Activated gamma-delta T cell treated with anti-CD3 and anti-CD28 coated beads, Interleukin-2, amount 50 U/mL, for 16 hours (primary cell): Measurements from ENCODE around the gene GFPT1.
"Not testable (repeated sequence)": the region's sequence is repeated elsewhere in the genome, so short reads cannot be mapped to it uniquely, and the experiment has no call there.

Source experiments
- DNase-seq: peaks from one replicate; pipeline ENCODE4 v3.0.0-alpha.2; 2020; ENCODE audit warnings: low read depth

The GFPT1 gene

DNA sequence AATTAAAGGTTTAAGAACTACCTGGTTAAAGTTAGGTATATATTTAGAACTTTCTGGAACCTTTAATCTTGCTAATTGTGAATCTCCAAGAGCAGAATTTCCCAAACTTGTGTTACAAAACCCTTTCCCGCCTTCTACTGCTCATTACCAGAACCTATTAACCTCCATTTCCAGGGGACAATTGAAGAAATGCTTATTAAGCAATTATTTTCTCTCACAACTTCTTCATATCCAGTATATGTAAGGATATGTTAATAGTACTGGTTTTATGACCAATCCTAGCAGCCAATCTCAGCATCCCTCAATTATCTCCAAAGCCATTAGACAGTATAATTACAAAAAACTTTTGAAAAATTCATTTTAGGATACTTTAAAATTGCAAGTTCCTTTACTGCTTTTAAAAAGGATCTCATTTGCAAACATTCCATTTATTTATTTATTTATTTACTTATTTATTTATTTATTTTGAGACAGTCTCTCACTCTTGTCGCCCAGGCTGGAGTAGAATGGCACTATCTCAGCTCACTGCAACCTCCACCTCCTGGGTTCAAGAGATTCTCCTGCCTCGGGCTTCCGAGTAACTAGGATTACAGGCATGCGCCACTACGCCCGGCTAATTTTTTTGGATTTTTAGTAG is 3.7 kb downstream of the GFPT1 start:
- no peak for DNase-seq

DNA sequence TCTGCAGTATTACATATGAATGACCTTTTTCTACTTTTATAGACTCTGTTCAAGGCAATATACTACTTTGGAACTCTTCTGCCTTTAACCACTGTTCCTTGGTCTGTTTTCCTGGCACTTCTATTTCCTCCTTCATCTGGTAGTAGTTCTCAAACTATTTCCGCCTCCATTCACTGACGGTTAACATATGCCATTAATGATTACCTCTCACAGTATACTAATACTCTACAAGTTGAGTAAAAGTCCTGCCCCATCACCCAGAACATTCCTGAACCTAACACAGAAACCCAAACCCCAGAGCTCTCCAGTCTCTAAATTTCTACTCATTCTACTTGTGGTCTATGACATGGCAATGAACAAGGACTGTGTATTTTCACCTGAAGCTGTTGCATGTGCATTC is 4.5 kb downstream of the GFPT1 start:
- no peak for DNase-seq

DNA sequence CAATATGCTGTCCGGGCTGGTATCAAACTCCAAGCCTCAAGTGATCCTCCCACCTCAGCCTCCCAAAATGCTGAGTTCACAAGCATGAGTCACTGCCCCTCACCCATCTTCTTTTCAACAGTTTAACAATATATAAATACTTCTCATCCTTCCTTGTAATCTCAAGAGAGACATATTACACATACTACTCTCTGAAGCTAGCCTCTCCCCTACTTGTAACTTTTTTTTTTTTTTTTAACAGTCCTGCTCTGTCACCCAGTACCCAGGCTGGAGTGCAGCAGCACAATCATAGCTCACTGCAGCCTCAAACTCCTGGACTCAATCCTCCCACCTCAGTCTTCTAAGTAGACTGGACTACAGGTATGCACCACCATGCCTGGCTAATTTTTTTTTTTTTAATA is 5.7 kb downstream of the GFPT1 start:
- DNase-seq, result no peak

DNA sequence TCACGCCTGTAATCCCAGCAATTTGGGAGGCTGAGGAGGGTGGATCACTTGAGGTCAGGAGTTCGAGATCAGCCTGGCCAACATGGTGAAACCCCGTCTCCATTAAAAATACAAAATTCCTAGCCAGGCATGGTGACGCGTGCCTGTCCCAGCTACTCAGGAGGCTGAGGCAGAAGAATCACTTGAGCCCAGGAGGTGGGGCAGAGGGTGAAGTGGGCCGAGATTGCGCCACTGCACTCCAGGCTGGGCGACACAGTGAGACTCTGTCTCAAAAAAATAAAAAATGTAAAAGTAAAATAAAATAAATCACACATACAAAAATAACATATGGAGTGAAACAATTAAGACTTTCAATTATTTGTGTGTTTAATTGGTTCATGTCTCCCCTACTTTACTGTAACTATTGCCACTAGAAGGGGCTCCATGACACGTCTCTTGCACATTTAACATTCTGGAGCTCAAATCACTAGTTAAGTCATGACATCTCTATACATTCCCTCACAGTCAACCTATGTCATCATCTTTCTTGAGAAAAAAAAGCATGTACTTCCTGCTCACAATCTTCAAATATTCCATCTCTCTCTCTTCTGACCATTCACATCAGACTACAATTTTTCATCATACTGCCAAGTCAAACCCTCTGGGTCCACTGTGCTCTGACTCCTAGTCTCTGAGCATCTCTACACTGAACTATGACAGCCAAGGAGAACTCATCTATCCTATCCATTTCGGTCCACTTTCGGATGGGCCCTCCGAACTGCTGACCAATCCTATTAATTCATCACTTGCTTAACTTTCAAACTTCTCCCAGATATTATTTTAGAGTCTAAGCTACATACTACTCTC is 6.7 kb downstream of the GFPT1 start:
- no peak for DNase-seq

DNA sequence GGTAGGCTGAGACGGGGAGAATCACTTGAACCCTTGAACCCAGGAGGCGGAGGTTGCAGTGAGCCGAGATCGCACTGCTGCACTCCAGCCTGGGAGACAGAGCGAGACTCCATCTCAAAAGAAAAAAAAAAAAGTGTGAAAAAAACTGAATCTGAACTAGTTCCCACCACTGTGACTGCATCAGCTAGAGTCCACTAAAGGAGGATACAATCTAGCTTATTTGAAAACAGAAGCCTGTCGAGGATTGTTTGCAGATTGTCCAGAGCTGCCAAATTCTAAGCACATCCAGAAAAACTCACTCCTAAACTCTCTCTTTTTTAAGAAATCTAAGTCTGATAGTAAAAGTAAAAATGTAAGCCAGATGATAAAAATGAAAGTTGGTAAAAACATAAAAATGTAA is 10.6 kb downstream of the GFPT1 start:
- DNase-seq, result no peak

DNA sequence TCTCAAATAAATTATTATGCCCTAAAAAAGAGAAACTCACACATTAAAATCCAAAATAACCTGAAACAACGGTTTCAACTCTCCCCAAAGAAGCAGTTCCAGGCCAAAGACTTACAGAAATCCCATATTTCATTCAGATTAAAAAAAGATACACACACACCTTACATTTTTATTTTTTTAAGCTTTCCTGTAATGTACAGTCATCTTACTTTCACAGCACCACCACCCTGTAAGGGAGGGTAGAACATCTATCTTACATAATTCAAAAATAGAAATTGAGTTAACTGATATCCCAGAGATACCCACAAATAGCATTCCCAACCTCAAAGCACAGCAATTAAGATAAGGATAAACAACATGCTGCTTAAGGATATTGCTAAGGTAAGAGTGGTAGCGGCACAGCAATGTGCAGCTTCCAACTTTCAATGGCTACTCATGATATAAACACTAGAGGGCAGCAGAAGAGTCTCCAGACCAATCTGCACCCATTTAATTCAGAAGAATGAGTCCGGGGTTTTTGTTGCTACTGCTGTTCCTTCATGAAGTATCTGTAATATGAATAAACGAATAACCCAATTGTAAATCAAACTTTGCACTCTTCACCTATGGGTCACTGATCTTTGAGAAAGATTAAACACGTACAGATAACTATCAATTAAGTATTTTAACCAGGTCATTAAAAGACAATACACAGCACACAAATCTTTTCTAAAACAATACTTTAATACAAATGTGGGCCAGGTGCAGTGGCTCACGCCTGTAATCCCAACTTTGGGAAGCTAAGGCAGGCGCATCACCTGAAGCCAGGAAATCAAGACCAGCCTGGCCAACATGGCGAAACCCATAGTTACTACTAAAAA is 11.3 kb downstream of the GFPT1 start:
- no peak for DNase-seq

DNA sequence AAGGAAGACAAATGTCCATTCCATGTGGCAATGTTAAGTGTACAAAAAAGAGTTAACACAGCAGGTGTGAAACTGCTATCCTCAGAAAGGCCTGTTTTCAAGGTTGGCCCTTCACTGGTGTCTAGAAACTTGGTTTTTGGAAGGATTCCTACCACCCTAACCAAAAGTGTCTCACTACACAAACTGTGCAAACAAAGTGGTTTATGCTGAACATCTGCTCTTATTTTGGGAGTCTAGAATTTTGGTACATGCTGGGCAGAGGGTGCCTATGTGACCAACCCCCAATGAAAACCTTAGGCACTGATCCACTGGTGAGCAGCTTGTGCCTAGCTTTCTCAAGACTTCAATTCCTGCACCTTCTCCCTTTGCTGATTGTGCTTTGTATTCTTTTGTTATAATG is 14.3 kb downstream of the GFPT1 start:
- DNase-seq, result no peak

DNA sequence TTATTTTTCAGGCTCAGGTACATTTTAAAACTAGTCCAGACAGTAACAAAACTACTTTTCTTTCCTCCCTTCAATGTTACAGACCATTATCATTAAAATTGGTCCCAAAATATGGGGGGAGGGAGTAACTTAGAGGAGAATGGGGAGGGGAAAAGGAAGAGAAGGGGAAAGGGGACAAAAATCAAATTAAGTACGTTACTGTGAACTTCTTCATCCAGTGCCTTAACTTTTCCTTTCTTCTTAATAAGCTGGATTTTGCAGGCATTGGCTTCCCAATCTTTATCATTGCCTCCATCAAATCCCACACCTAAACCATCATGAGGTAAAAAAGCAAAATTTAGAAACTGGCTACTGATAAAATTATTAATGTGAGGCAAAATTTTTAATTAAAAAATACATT is 17.2 kb downstream of the GFPT1 start:
- DNase-seq, result no peak

DNA sequence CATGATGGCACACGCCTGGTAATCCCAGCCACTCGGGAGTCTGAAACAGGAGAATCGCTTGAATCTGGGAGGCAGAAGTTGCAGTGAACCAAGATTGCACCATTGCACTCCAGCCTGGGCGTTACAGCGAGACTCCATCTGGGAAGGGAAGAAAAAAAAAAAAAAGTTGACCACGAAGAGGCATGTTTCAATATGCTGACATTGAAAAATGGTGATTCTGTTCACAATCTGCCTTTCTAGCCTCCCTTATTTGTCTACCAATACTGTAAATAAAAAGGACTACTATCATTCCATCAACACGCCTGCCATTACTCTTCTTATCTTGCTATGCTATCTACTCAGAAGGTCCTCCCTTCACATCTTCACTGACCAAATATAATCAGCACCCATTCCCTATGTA is 18.4 kb downstream of the GFPT1 start:
- DNase-seq, result no peak

DNA sequence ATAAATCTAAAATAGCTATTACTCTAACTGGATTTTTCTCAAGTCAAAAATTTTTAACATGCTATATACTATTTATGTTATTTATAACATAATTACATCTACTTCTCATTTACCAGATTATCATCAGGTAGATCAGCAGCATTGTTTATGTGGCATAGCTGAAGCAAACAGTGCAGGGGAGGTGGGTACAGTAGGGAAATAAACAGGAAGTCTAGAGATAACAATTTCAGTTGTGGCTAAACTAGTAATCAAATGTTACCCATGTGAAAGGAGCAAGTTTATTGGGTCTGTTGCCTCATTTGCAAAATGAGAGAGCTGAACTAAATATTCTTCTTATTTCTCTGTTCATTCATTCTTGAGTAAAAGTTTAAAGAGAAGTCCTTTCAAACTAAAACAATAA is 27.7 kb downstream of the GFPT1 start:
- no peak for DNase-seq

DNA sequence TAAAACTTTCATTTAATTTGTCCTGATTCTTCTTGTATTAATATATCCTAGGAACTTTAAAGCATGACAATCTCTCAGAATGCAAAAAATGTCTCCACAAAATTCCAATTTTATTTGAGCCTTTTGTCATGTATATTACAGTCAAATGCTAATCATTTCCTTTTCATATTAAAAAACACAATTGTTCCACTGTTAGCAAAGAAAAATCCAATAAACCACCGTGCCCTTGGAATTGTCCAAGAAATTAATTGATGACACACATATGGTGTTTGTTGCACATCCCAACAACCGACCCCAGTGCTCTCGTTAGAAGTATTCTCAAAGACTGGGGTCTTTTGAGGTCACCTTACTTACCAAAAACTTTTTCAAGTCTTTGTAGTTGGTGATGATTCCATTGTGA is 28.1 kb downstream of the GFPT1 start:
- no peak for DNase-seq

DNA sequence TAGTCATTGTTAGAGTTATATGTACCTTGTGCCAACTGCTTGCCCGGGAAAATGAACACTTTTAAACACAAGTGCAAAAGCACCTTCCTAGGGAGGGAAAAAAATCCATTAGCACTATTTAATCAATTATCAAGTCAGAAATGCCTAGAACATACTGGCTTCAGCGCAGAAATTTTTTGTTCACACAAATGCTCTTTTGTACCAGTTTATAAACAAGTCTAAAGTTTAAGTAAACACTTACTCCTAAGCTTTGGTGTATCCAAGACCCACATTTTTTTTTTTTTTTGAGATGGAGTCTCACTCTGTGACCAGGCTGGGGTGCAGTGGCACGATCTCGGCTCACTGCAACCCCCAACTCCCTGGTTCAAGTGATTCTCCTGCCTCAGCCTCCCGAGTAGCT is 30.6 kb downstream of the GFPT1 start:
- DNase-seq, result no peak

DNA sequence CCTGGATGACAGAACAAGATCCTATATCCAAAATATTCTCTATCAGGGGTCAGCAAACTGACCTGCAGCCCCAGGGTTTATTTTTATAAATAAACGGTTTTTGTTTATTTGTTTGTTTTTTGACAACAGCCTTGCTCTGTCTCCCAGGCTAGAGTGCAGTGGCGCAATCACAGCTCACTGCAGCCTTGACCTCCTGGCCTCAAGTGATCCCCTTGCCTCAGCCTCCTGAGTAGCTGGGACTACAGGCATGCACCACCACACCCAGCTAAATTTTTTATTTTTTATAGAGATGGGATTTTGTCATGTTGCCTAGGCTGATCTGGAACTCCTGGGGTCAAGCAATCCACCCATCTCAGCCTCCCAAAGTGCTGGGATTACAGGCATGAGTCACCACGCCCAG is 32.1 kb downstream of the GFPT1 start:
- DNase-seq, result not testable (repeated sequence)

DNA sequence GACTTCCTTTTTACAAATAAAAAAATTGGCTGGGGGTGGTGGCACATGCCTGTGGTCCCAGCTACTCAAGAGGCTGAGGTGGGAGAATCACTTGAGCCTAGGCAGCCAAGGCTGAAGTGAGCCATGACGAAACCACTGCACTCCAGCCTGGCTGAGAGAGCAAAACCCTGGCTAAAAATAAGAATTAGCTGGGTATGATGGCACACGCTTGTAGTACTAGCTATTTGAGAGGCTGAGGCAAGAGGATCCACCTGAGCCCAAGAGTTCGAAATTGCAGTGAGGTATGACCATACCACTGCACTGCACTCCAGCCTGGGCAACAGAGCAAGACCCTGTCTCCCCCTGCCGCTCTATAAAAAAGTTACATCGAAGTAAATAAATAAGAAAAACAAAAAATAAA is 33.7 kb downstream of the GFPT1 start:
- DNase-seq, result no peak

DNA sequence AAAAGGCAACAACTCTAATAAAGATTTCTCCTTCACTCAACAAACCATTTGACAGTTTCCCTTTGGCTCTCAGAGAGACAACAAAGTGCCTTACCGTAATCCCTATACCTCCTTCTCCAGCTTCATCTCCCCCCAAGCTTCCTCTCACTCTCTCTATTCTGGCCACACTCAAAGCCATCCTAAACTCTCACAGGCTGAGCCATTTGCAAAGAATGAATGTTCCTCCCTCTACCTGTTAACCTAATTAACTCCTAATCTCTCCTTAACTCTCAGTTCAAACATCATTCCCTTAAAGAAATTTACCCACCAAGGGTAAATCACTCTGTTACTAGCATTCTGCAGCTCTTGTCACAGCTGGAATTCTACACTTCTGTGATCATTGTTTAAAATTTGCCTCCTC is 38.2 kb downstream of the GFPT1 start:
- DNase-seq, result no peak

DNA sequence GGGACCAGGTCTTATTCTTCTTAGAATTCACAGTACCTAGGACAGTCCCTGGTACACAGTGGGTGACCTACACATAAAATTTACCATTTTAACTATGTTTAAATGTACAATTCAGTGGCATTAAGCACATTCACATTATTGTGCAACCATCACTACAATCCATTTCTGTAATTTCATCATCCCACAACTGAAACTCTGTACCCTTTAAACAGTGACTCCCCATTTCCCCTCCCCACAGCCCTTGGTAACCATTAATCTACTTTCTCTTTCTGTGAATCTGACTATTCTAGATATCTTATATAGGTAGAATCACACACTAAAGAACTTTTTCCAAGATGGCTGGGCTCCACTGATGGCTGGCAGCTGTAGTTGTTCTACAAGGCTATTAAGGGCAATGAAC is 41.6 kb downstream of the GFPT1 start:
- DNase-seq, result no peak

DNA sequence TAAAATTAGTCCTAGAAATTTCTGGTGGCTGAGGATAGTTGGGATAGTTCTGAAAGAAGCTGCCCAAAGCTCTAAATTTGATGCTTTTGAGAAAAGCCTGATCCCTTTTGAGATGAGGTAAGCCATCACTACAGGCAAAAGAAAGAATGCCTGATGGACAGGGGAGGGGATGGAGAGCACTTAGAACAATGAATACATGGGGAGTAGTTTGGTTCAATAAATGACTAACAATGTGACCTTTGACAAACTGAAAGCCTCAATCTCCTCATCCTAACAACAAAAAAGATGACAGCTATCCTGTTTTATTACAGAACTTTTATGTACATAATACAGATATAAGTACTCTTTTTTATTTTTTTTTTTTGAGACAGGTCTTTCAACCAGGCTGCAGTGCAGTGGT is 42.7 kb downstream of the GFPT1 start:
- no peak for DNase-seq

DNA sequence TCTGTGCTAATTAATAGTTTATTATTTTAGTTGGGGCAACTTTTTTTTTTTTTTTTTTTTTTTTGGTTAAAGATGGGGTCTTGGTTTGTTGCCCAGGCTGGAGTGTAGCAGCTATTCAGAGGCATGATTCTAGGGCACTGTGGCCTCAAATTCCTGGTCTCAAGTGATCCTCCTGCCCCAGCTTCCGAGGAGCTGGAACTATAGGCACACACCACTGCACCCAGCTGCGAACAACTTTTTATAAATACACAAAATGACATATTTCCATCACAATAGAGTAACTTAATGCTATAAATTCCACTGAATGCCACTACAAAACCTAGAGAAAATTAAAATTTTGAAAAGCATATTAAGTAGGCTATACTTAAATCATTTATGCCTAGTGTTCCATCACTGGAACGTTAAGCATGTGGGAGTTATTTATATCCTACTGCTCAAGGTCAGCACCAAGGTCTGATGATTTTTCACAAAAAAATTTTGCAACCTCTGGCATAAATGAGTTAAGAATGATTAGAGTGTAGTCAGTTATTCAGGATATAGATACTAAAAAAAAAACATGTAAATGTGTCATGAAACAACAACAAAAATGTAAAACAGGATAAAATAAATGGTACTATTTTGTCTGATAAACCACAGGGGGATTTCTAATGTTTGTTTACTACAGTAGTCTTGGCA is 46.8 kb downstream of the GFPT1 start:
- DNase-seq, result no peak

DNA sequence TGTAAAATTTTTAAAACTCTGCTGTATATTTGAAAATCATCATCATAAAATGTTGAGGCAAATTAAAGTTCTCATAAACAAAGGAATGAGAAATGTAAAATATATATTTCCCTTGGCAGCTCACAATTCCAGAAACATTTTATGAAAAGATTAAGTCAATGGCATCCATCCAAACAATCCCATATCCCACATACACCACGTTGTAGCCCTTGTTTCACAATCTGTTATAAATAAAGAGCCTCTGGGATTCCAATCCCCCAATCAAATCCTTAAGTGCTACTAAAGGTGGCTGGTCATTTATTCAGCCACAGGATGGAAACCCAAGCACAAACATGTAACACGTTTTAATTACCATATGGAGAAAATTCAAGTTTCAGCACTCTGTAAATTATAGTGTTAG is 51.7 kb downstream of the GFPT1 start:
- no peak for DNase-seq

DNA sequence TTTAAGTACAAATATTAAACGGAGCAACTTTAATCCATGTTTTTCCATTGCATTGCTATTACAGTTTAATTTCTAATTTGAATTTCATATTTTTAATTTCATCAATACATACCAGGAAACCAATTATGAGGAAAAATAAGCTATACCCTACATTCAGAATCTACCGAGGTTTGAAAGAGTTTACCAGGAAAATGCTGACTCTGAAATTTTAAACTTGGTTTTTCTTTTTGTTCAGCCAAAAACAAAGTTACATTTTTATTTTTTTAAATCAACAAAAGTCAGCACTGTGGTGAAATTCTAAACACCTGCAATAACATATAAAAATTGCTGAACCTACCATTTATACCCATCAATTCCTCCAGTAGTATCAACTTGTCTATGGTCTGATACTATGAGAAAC is 53.7 kb downstream of the GFPT1 start:
- DNase-seq, result no peak

DNA sequence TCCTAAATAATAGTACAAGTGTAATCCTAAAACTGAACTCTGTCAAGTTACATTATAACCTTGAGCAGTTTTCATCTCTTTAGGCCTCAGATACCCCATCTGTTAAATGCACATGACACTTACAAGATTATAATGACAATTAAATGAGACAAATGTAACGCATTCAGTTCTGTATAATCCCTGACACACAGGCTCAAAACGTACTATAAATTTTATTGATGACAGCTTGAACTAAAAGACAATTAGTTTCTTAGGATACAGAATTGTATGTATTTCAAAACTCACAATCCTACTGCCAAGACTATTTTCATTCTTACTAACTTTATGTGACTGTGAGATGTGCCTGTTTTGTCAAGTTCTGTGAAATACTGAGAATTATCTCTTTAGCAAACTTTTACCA is 56.2 kb downstream of the GFPT1 start:
- no peak for DNase-seq

DNA sequence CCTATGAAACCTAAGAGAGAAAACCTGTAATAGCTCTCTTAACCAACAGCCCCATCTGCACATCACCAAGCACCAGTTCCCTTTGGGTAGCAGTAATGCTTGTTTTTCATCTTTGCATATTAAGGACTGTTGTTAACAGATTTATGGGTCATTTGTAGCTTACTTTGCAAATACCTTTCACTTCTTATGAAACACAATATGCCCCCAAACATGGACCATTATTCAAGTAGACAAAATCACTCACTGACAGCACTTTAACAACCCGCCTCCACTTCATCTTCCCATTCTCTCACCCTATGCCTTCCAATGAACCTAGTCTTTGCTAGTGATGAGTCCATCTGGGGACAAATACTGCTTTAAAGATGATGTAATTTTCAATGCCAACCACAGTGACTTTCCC is 64.4 kb downstream of the GFPT1 start:
- no peak for DNase-seq
